SK-MEL-5 (cell line): ENCODE data around the gene HOXB7. TPM values are rescaled to one million over a fixed set of nuclear protein-coding genes. Genes with fewer than 3 reads are reported as not detected.

Experiments used
- DNase-seq: peaks from one replicate; pipeline ENCODE4 v3.0.0-alpha.2; 2016; ENCODE audit warnings: low read depth, low spot score
- in situ Hi-C: cut with HindIII; loops from 2 replicates; pipeline ENCODE4 v1.10.0; 2016; ENCODE audit warnings: low sequenced_read_pairs, high pct_unique_total_duplicates, low pct_unique_long_range_greater_than_20kb
- total RNA-seq: library from RNA; depleted of rRNA; stranded (reverse); fragments of >200 nt; shearing (Covaris generic); gene quantifications from 2 replicates; pipeline ENCODE4 v1.2.3, GENCODE V29; 2014

The HOXB7 gene
- total RNA-seq, 1 experiment from 2014 or later: 12.1 TPM

DNA sequence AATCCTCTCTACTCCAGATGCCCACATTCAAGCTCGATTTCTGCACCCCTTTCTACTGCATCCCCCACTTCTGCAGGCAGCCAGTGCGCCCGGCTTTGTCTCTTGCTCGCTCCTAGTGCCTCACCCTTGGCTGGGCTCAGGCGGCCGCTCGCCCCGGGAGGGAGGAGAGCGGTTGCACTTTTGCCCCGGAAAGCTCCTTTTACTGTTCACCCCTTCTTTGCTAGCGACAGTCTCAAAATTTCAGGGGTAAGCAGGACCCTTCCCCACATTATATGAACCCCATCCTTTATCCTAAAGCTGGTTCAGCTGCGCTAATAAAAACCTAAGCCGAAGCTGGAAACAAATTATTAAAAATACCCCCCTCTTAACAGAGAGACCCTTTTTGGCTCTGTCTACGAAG is 18.2 kb downstream of the HOXB7 start:
- in situ Hi-C loops: no loop called here
- no peak for DNase-seq

- in situ Hi-C loops: no loop called here
- DNase-seq: no peak
Measured at GRCh38 chr17:48592057-48592514, 18.7 kb downstream of the HOXB7 start.

DNA sequence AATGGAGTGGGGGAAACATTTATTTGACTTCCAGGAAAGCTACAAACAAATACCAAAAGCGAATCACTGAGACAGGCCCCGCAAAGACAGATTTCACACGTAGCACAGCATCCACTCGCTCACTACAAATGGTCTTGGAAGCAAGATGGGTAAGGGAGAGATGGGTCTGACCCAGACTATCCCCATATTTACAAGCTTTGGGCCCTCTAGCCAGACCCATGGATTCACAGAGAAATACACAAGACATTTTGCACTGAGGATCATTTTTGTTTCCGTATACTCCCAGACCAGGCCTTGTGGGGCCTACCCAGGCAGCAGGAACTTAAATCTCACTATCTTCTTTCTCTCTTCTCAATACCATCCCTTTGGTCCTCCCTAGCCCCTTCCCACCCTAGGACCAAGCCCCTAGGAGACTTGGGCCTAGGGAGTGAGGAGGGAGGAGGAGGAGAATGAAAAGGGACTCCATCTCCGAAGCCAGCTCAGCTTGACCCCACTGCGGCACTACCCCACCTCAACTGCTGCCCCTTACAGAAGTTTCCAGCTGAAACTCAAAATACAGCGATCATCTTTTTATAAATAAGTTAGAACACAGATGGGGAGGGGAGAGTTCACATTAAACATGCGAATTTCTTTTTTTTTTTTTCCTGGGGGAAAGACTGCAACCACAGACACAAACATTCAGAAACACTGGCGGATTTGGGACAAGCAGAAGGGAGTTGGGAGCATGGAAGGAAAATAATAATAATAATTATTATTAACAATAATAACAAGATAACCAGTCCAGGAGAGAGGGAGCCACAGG is 19.4 kb downstream of the HOXB7 start:
- in situ Hi-C loops: no loop called here
- DNase-seq: no peak

- in situ Hi-C loops: no loop called here
- no peak for DNase-seq
Measured at GRCh38 chr17:48590607-48591161, 20.1 kb downstream of the HOXB7 start.

- in situ Hi-C loops: no loop called here
- no peak for DNase-seq
Measured at GRCh38 chr17:48589831-48590606, 20.8 kb downstream of the HOXB7 start, which contains the start of gene HOXB3. TSS of gene HOXB3 (minus strand) at chr17:48590241. CDS start at chr17:48552474, 37,767 bp downstream.

GRCh38 chr17:48589060-48589830 is 21.6 kb downstream of the HOXB7 start:
- no peak for DNase-seq

GRCh38 chr17:48588528-48588927 is 22.3 kb downstream of the HOXB7 start:
- in situ Hi-C loops: no loop called here
- no peak for DNase-seq

More at GRCh38 chr17:48589060-48589830, 21.6 kb downstream of the HOXB7 start:
- in situ Hi-C loops: no loop called here

DNA sequence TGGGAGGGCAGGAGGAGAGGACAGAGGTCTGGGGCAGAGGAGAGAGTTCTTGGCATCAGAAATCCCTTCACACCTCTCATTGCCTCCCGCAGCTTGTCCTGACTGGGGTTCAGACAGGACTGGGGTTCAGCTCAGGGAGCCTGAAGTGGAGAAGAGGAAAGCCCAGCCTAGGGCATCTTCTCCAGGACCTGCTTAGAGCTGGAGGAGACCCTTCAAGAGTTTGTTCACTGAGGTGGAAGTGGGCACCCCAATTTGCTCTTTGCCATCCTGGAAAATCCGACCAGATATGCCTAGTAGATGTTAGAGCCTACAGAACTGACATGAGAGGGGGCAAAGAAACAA is 22.8 kb downstream of the HOXB7 start:
- in situ Hi-C loops: no loop called here
- no peak for DNase-seq

DNA sequence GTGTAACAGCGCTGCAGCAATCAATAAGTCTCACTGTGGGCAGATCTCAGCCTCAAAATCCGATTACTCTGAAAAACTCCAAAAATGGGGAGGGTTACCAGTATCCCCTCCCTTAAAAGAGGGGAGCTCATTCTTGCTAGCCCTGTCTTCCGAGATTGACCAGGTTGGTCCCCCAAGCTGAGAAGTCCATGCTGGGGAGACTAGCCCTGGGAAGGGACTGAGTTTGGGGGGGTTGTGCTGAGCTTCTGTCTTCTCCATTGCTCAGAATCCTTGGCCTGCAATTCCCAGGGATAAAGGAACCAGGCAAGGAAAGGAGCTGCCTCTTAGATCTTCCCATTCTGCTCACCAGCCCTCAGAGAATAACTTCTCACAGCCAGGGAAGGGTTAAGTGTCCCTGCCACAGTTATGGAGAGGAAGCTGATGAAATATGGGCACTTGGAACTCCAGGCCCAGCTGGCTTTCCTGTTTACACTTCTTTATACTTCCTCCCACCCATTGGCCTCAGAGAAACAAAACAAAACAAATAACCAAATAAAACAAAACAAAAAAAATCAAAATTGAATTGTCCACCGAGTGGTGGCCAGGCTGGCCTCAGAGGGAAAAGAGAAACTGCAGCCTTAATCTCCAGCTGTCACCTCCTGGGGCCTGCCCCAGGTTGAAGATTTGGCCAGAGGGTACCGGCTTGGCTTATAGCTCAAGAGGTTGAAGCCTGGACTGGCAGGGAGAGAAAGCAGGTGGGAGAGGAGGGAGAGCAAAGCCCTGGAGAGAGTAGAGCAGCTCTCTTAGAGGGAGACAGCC is 23.3 kb downstream of the HOXB7 start:
- DNase-seq: no peak
- in situ Hi-C loops: no loop called here

DNA sequence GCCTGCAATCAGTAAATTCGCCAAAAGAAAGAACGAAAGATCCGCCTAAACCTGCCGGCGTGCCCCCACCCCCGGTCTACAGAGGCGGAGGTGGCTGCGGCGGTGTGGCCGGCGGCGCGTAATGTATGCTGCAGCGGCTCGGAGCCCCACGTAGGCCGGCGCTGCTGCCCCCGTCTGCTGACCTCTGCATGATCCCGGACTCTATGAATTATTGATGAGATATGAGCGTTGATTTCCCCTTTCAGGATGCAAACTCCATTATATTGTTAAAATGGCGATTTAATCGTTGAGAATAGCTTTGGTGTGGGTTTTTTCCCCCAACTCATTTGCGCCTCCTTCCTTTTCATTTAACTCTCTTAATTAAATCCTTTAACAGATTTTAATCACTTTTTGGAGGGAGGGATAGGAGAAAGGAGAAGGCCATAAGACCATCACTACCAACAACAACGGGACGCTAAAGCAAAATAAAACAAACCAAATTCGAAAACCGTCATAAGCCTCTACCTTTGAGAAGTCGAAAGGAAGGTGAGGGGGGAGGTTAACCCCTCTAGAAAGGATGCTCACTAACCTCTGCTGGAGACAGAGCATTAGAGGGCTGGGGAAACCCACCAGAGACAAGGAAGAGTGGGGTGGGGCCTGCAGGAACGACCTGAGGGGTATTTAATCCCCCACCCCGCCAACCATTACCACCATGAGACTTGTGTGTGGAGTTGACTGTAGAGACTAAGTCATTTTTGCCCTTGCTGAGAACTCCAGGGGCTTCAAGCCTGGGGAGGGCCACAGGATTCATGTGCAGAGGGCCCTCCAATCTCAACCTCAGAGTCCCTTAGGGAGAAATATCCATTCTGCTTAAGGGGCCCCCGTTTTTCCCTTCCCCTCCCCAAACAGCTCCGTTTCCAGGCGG is 24.2 kb downstream of the HOXB7 start:
- in situ Hi-C loops: no loop called here

GRCh38 chr17:48584223-48584741 is 26.5 kb downstream of the HOXB7 start:
- in situ Hi-C loops: no loop called here

More for the DNA sequence above, 24.2 kb downstream of the HOXB7 start:
- no peak for DNase-seq

DNA sequence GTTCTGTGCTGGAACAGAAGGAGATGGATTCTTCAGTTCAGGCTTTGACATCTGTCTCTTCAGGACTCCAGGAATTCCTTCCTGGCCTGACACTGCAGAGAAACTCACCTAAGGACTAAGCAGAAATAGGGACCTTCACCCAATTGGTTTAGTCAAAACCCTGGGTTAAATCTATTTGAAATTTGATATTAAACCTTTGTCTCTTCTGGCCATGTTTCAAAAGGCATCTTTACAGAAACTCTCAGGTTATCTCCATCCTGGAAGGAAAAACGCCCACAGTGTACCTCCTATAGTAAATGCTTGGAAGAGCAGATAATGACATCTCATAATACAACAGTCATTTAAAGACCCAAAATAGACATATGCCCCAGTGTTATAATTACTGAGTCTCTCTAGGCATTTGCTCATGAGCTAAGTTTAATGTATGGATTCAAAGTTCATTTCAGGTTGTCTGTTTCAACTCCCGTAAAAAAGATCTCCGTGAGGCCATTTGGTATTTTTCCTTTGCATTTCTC is 27.1 kb downstream of the HOXB7 start:
- DNase-seq: no peak
- in situ Hi-C loops: no loop called here

More at GRCh38 chr17:48584223-48584741, 26.5 kb downstream of the HOXB7 start:
- no peak for DNase-seq

GRCh38 chr17:48582750-48583069 is 28.1 kb downstream of the HOXB7 start:
- no peak for DNase-seq
- in situ Hi-C loops: no loop called here

DNA sequence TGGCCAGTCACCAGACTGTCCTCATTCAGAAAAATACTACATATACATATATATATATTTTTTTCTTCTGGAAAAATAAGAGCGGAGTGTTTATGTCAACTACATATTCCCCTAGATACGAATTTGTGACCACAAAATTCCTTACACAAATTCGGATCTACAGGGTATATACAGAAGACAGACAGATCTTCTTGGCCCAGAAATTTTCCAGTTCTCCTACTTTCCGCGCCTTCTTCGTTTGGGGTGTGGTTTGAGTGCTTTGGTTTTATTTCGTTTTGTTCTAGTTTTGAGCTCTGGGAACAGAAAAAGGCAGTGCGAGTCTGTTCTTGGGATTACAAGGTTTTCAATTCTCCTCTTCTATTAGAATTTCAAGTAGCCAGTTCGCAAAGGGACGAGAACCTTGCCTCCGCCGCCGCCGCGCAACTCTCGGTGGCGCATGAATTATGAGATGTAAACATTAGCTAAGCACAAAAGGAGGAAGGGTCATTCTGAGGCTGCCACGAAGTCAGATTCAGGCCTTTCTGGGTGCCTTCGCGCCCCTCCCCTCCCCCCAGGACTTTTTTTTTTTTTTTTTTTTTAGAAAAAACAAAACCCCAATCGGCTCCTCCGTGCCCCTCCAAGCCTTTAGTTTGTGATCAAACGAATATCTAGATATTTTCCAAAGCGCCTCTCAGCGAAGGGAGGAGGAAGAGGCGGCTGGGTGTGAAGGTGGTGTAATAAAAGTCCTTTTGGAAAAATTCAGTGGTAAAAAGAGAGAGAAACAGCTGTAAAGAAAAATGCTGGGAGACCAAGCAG is 30.9 kb downstream of the HOXB7 start:
- no peak for DNase-seq
- in situ Hi-C loops: no loop called here

- no peak for DNase-seq
- in situ Hi-C loops: no loop called here
Measured at GRCh38 chr17:48579471-48579759, 31.4 kb downstream of the HOXB7 start.
